Raji (cell line): ENCODE data around the gene DUSP16.

ENCODE experiments used
- POLR2A ChIP-seq: IDR thresholded peaks from 2 replicates; pipeline ENCODE4 v1.6.1; 2011; ENCODE audit warnings: low read depth, low read length, control low read depth; ENCODE audit not compliant: insufficient read depth

Gene DUSP16

GRCh38 chr12:12586879-12587675 is 24.4 kb upstream of the DUSP16 start:
- TF ChIP-seq POLR2A: no peak

DNA sequence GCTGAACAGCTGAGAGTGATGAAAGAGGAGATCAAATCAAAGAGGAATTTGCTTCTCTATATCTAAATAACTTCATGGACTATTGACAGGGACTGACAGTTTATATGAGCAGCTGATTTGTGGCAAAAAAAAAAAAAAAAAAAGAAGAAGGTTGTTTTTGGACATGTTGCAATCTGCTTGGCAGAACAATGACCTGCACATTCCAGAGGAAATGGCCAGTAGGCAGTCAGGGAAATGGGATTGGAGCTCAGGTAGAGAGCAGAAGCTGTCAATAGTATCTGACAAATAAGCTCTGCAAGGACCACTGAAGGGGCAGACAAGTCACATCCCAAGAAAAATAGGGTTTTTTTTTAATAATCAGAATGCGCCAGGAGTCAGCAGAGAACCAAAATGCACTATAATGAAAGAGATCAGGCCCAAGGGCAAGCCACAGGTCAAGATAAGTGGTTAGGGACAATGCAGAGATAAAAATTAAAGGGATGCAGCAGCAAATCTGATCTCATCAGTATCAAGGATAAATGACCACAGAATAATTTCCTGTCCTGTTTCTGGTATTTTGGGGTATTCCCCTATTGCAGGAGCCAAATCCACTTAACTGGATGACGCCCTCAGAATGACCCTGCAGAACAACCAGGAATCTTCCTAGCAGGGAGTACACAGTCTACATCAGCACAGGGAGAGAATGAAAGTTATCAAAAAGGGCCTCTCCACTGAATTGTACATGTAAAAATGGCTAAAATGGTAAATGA is 22.6 kb upstream of the DUSP16 start:
- TF ChIP-seq POLR2A: no peak

- TF ChIP-seq POLR2A: no peak
Observed at GRCh38 chr12:12583510-12584178, 21.0 kb upstream of the DUSP16 start.

GRCh38 chr12:12582895-12583303 is 20.2 kb upstream of the DUSP16 start:
- TF ChIP-seq POLR2A: peak; percentile 33; the same call in 1 of the 2 replicates

DNA sequence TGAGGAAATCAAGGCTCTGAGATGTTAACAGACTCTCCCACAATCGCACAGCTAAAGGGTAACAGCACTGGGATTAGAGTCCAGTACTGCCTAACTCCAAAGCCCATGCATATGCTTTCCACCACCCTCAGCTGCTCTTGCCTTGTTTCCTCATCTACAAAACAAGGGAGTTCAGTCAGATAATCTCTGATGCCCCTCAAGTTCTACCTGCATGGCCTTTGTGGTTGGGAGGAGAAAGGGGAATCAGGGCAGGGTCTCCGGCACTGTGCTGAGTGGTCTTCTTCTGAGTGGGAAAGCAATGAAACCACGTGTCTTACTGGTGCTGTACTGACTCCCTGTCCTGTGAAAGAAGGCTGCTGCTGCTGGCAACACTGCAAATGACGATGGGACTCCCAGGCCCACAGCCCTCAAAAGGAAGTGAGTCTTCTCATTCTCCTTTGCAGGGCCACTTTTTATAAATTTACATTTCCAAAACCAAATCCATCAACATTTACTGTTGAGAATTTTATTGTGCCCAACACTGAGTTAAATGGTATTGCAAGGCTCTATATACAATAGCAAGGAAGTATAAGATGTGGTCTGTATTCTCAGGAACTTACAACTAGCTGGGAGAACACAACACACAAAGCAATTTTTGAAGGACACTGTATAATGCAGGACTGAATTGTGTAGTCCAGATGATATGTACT is 19.7 kb upstream of the DUSP16 start:
- no peak for TF ChIP-seq POLR2A

- no peak for TF ChIP-seq POLR2A
Observed at GRCh38 chr12:12577786-12578185, 15.1 kb upstream of the DUSP16 start.

DNA sequence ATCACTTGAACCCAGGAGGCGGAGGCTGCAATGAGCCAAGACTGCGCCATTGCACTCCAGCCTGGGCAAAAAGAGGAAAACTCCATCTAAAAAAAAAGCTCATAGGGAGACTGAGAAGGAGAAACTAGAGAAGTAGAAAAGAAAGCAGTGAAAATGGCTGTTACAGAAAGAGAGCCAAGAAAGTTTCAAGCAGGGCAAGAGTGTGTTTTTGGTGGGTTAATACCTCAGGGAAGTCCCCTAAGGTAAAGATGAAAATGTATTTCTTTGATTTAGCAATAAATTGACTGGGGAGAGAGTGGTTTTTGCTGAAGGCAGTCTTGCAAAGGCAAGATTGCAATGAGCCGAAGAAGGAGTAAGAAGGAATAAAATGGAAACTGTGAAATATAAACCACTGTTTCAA is 10.0 kb upstream of the DUSP16 start:
- no peak for TF ChIP-seq POLR2A

- TF ChIP-seq POLR2A: no peak
Observed at GRCh38 chr12:12564911-12565310, 2.2 kb upstream of the DUSP16 start.

DNA sequence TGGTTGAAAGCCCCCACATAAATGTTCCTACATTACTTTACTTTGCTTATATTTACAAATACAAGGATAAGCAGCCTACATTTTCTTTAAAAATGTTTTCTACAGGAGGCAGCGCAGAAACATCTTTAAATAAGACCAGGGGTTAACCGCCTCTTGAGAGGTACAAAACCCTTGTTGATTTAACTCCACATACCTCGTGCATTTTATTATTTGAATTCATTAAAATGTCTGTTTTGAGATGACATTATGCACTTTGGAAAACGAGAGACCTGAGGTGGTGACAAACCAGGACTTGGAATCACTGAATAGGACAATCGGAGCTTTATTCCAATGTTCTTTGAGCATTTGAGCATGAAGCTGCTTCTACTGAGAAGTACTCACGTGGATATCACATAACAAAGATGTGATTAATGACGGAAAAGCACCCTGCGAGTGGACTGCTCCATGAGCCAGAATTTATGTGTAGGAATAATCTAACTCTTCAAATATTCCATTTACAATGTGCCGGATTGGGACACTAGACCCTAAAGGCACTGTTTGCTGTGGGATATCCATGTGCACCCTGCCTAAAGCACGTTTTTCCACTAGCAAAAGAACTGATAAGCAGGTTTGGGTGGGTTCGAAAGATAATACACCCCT is 746 bp upstream of the DUSP16 start:
- TF ChIP-seq POLR2A: no peak

GRCh38 chr12:12562016-12562483 is 613 bp downstream of the DUSP16 start:
- TF ChIP-seq POLR2A: no peak

GRCh38 chr12:12561371-12562015 is 1.2 kb downstream of the DUSP16 start:
- TF ChIP-seq POLR2A: peak; percentile 37; the same call in 1 of the 2 replicates

GRCh38 chr12:12560587-12561370 is 1.9 kb downstream of the DUSP16 start:
- peak; percentile 22; the same call in 1 of the 2 replicates for TF ChIP-seq POLR2A

GRCh38 chr12:12559719-12560296 is 2.9 kb downstream of the DUSP16 start:
- TF ChIP-seq POLR2A: no peak
